HFF-Myc (cell line): ENCODE data around the gene LUZP2.

ENCODE experiments used
- DNase-seq: peaks from one replicate; pipeline ENCODE4 v3.0.0-alpha.2; 2011; ENCODE audit warnings: low read depth; ENCODE audit errors: extremely low read depth
- H3K4me3 ChIP-seq: replicated peaks from 2 replicates; pipeline ENCODE4 v1.5.1; 2011; ENCODE audit warnings: low read depth, mild to moderate bottlenecking, control low read depth, low read length
- CTCF ChIP-seq: IDR thresholded peaks from 2 replicates; pipeline ENCODE4 v1.5.1; 2012; ENCODE audit warnings: mild to moderate bottlenecking, low read depth, low read length, control low read depth; ENCODE audit errors: missing control alignments

The LUZP2 gene

GRCh38 chr11:25048632-25049031, 551.8 kb downstream of the LUZP2 start:
- no peak for TF ChIP-seq CTCF
- H3K4me3 ChIP-seq: no peak overlapping the region
- no peak for DNase-seq

GRCh38 chr11:25052844-25053243, 556.0 kb downstream of the LUZP2 start:
- no peak for TF ChIP-seq CTCF
- no peak for DNase-seq
- no peak overlapping the region for H3K4me3 ChIP-seq

- no peak overlapping the region for H3K4me3 ChIP-seq
- TF ChIP-seq CTCF: no peak
- DNase-seq: no peak
Measured at GRCh38 chr11:25057861-25058260, 561.0 kb downstream of the LUZP2 start.

- DNase-seq: no peak
- TF ChIP-seq CTCF: no peak
- no peak overlapping the region for H3K4me3 ChIP-seq
Measured at GRCh38 chr11:25065746-25066145, 568.9 kb downstream of the LUZP2 start.

GRCh38 chr11:25066706-25067105, 569.9 kb downstream of the LUZP2 start:
- TF ChIP-seq CTCF: no peak
- no peak for DNase-seq
- no peak overlapping the region for H3K4me3 ChIP-seq

- TF ChIP-seq CTCF: no peak
- no peak for DNase-seq
- no peak overlapping the region for H3K4me3 ChIP-seq
Measured at GRCh38 chr11:25068451-25068850, 571.6 kb downstream of the LUZP2 start.

GRCh38 chr11:25094085-25094802, 597.4 kb downstream of the LUZP2 start:
- no peak for TF ChIP-seq CTCF

More at GRCh38 chr11:25094085-25094802, 597.4 kb downstream of the LUZP2 start:
- no peak for DNase-seq
- no peak overlapping the region for H3K4me3 ChIP-seq
